C4-2B (cell line): ENCODE results near the gene PRR7.
A peak's percentile ranks its signal among the peaks of the same experiment; 100 is the strongest.

ENCODE experiments used
- H3K27ac ChIP-seq: fragments of 450-650 bp; 2 replicates; pipeline ENCODE4 v1.5.1; 2017
- CTCF ChIP-seq: fragments of 450-650 bp; conservative IDR thresholded peaks from 2 replicates; pipeline ENCODE4 v1.5.1; 2017; ENCODE audit warnings: mild to moderate bottlenecking
- ZFX ChIP-seq: fragments of 450-650 bp; IDR thresholded peaks from 2 replicates; pipeline ENCODE4 v1.6.1; 2017

The PRR7 gene

GRCh38 chr5:177425801-177426565 is 20.6 kb upstream of the PRR7 start:
- peak overlapping the region; percentile 85 for H3K27ac ChIP-seq
- TF ChIP-seq ZFX: no peak
- TF ChIP-seq CTCF: no peak

DNA sequence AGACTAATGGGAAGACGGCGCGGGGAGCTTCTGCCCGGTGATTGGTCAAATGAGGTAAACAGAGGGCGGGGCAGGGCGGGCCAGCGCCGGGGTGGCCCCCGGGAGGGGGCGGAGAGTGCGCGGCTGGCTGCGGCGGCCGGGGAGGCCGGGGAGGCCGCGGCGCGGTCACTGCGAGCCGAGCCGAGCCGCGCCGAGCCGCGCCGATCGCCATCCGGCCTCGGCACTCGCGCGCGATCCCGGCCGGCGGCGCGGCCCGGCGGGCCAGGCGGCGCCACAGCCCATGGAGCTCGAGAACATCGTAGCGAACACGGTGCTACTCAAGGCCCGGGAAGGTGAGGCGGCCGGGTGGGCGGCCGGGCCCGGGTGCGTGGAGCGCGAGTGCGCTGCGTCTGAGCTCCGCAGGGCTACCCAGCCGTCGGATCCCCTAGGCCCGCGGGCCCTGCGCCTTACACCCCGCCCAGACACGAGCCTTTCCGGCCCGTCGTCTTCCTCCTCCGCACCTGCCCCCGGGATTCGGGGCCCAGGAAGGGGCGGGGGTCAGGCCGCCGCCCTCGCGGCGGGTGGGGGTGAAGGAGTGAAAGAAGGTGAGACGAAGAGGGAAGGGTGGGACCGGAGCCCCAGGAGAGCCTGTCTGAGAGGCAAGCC is 19.9 kb upstream of the PRR7 start, which contains the start of gene GRK6:
TSS of gene GRK6 (plus strand) at position 111 of the 645 bp plus-strand sequence. CDS start at position 281, 170 bp downstream.
- H3K27ac ChIP-seq: peak within 1 kb of the TSS; percentile 85
- TF ChIP-seq ZFX: peak; percentile 94; the same call in 1 of the 2 replicates
- no peak for TF ChIP-seq CTCF

GRCh38 chr5:177427211-177427822 is 19.3 kb upstream of the PRR7 start:
- H3K27ac ChIP-seq: peak overlapping the region; percentile 85
- TF ChIP-seq CTCF (no peak), ZFX (no peak)

DNA sequence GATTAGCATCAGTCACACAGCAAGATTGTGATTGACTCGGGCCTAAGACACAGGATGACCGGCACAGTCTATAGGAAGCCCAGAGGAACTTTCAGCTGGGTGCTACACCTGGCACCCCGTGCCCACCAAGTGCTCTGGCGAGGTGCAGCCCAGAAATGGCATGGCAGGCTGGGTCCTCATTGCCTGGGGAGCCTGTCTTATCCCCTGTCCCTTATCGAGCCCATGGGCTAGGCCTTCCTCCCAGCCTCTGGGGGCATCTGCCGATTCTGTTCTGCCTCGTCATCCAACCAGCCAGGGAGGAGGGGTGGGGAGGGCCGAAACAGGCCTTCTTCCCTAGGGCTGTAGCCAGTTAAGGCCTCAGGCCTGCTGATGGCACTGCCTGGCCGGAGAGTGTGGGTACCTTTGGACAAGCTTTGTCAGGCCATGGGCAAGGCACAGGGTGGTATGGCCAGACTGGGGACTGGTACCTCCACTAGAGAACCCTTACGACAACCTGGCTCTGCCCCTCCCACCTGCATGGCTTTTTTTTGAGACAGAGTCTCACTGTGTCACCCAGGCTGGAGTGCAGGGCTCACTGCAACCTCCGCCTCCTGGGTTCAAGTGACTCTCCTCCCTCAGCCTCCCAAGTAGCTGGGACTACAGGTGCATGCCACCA is 18.6 kb upstream of the PRR7 start:
- H3K27ac ChIP-seq: peak overlapping the region; percentile 85
- TF ChIP-seq ZFX: no peak
- TF ChIP-seq CTCF: no peak

DNA sequence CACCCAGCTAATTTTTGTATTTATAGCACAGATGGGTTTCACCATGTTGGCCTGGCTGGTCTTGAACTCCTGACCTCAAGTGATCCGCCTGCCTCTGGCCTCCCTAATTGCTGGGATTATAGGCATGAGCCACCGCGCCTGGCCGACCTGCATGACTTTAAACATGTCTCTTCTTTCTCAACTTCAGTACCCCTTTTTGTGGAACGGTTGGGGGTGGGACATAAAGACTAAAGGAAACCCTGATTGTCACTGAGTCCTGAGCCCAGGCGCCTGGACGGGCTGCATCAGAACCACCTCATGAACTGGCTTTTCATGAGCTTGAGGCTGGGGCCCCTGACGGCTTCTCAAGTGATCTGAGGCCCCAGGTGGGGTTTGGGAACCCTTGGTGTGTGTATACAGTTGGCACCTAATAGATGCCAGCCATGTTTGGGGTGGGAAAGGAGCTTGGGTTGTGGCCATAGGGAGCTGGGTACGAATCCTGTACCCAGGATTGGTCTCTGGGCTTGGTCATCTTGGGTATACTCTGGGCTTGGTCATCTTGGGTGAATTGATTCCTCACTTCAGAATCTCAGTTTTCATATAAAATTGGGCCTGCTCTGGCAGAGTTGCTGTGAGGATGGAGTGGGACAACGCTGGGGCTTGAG is 17.9 kb upstream of the PRR7 start:
- TF ChIP-seq ZFX (no peak), CTCF (no peak)
- no peak overlapping the region; the same call in 1 of the 2 replicates for H3K27ac ChIP-seq

- no peak for TF ChIP-seq CTCF
- TF ChIP-seq ZFX: no peak
- no peak overlapping the region for H3K27ac ChIP-seq
Measured at GRCh38 chr5:177429248-177430040, 17.2 kb upstream of the PRR7 start.
